Neural cell (in vitro differentiated cells): Measurements from ENCODE around the gene NIPSNAP3A. TPM values are rescaled to one million over a fixed set of nuclear protein-coding genes. Genes with fewer than 3 reads are reported as not detected.
"Not testable (repeated sequence)": the region's sequence is repeated elsewhere in the genome, so short reads cannot be mapped to it uniquely, and the experiment has no call there.

Experiments used
- H2AFZ ChIP-seq: fragments of 200-600, 300-800 bp; sonication (generic), shearing (Covaris generic); 2 replicates; pipeline ENCODE4 v1.6.0; 2014; ENCODE audit warnings: low read depth, mild to moderate bottlenecking, antibody characterized with exemption, low read length, moderate library complexity
- H3F3A ChIP-seq: fragments of 200-600 bp; shearing (Covaris generic); 2 replicates; pipeline ENCODE4 v1.6.1; 2016; ENCODE audit warnings: mild to moderate bottlenecking, moderate library complexity, mixed read lengths, antibody characterized with exemption, low read length; ENCODE audit not compliant: insufficient read depth, poor library complexity, severe bottlenecking
- H3K27ac ChIP-seq: fragments of 200-600, 300-800 bp; sonication (generic), shearing (Covaris generic); 2 replicates; pipeline ENCODE4 v1.5.1; 2014; ENCODE audit warnings: mild to moderate bottlenecking, low read length, moderate library complexity
- H3K27me3 ChIP-seq: fragments of 300-800, 200-600 bp; sonication (generic), shearing (Covaris generic); 2 replicates; pipeline ENCODE4 v1.6.0; 2014; ENCODE audit warnings: mild to moderate bottlenecking, low read depth, low read length, moderate library complexity; ENCODE audit not compliant: insufficient read depth
- H3K36me3 ChIP-seq: fragments of 300-800, 200-600 bp; sonication (generic), shearing (Covaris generic); 2 replicates; pipeline ENCODE4 v1.5.1; 2014; ENCODE audit warnings: mild to moderate bottlenecking, antibody characterized with exemption, low read length, moderate library complexity; ENCODE audit not compliant: insufficient read depth
- H3K4me2 ChIP-seq: fragments of 300-800, 200-600 bp; sonication (generic), shearing (Covaris generic); 2 replicates; pipeline ENCODE4 v1.6.0; 2014; ENCODE audit warnings: mild to moderate bottlenecking, low read length
- H3K4me3 ChIP-seq: fragments of 300-800, 200-600 bp; sonication (generic), shearing (Covaris generic); 2 replicates; pipeline ENCODE4 v1.5.1; 2014; ENCODE audit warnings: mild to moderate bottlenecking, low read length, moderate library complexity
- H3K79me2 ChIP-seq: fragments of 200-600 bp; shearing (Covaris generic); replicated peaks from 2 replicates; pipeline ENCODE4 v1.6.0; 2014; ENCODE audit warnings: mild to moderate bottlenecking, low read length, moderate library complexity; ENCODE audit not compliant: insufficient read depth
- H3K9ac ChIP-seq: fragments of 300-800, 200-600 bp; sonication (generic), shearing (Covaris generic); 2 replicates; pipeline ENCODE4 v1.6.1; 2016; ENCODE audit warnings: mild to moderate bottlenecking, low read length, mixed read lengths
- H3K9me2 ChIP-seq: fragments of 200-600 bp; shearing (Covaris generic); 2 replicates; pipeline ENCODE4 v1.6.1; 2016; ENCODE audit warnings: mild to moderate bottlenecking, low read length, mixed read lengths; ENCODE audit not compliant: insufficient read depth
- H3K9me3 ChIP-seq: fragments of 200-600, 300-800 bp; sonication (generic), shearing (Covaris generic); 2 replicates; pipeline ENCODE4 v1.6.1; 2016; ENCODE audit warnings: mild to moderate bottlenecking, mixed run types, low read length, moderate library complexity, mixed read lengths
- H4K20me1 ChIP-seq: fragments of 200-600 bp; shearing (Covaris generic); 2 replicates; pipeline ENCODE4 v1.6.1; 2016; ENCODE audit warnings: mild to moderate bottlenecking, mixed run types; ENCODE audit not compliant: insufficient read depth
- EP300 ChIP-seq: fragments of 450-650 bp; conservative IDR thresholded peaks from 2 replicates; pipeline ENCODE4 v1.6.1; 2014; ENCODE audit warnings: antibody characterized with exemption, mild to moderate bottlenecking, moderate library complexity; ENCODE audit not compliant: poor library complexity, severe bottlenecking
- EZH2 ChIP-seq: fragments of 200-600, 300-800 bp; shearing (Covaris generic), sonication (generic); IDR thresholded peaks from 2 replicates; pipeline ENCODE4 v1.6.1; 2014; ENCODE audit warnings: antibody characterized with exemption, low read length, borderline replicate concordance, mild to moderate bottlenecking; ENCODE audit not compliant: insufficient read depth, poor library complexity, severe bottlenecking
- MXI1 ChIP-seq: fragments of 450-650 bp; conservative IDR thresholded peaks from 2 replicates; pipeline ENCODE4 v1.6.1; 2014; ENCODE audit warnings: antibody characterized with exemption, mild to moderate bottlenecking; ENCODE audit not compliant: poor library complexity, severe bottlenecking
- POLR2AphosphoS5 ChIP-seq: IDR thresholded peaks from 2 replicates; pipeline ENCODE4 v1.6.1; 2012
- RAD21 ChIP-seq: fragments of 450-650 bp; conservative IDR thresholded peaks from 2 replicates; pipeline ENCODE4 v1.6.1; 2014; ENCODE audit warnings: antibody characterized with exemption, mild to moderate bottlenecking, moderate library complexity
- SMC3 ChIP-seq: fragments of 450-650 bp; conservative IDR thresholded peaks from 2 replicates; pipeline ENCODE4 v1.6.1; 2014; ENCODE audit warnings: antibody characterized with exemption, mild to moderate bottlenecking, moderate library complexity; ENCODE audit not compliant: poor library complexity
- TAF1 ChIP-seq: IDR thresholded peaks from 2 replicates; pipeline ENCODE4 v1.6.1; 2012; ENCODE audit warnings: low read depth
- polyA plus RNA-seq: library from polyadenylated mRNA; depleted of rRNA; stranded (reverse); fragments of >200 nt; gene quantifications from 2 replicates; pipeline ENCODE4 v1.2.3, GENCODE V29; 2014
- TF ChIP-seq, protein P1 (sequence below): IDR thresholded peaks from 2 replicates; pipeline ENCODE4 v1.6.1; 2012; ENCODE audit warnings: borderline replicate concordance
- TF ChIP-seq, protein P2 (sequence below): fragments of 450-650 bp; IDR thresholded peaks from 2 replicates; pipeline ENCODE4 v1.5.1; 2014; ENCODE audit warnings: antibody characterized with exemption, mild to moderate bottlenecking, moderate library complexity; ENCODE audit not compliant: poor library complexity, severe bottlenecking

NIPSNAP3A gene
- polyA plus RNA-seq, 1 donor from 2014 or later: 51.9 TPM

DNA sequence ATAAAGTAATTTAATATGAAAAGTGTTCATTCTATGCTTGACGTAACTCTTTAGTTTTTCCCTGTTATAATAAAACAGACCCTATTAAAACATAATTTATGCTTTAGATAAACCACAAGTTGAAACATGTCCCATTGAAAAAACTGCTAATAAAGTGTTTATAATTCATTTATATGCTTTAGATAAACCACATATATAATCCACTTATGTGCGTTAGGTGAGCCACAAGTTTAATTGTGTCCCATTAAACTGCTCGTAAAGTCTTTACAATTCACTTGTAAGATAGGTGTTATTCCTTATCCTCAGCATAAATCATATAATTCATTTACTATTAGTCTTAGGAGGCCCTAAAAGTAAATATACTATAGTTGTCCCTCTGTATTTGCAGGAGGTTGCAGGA is 20.0 kb downstream of the NIPSNAP3A start (continued):
- TF ChIP-seq, protein P1, sequence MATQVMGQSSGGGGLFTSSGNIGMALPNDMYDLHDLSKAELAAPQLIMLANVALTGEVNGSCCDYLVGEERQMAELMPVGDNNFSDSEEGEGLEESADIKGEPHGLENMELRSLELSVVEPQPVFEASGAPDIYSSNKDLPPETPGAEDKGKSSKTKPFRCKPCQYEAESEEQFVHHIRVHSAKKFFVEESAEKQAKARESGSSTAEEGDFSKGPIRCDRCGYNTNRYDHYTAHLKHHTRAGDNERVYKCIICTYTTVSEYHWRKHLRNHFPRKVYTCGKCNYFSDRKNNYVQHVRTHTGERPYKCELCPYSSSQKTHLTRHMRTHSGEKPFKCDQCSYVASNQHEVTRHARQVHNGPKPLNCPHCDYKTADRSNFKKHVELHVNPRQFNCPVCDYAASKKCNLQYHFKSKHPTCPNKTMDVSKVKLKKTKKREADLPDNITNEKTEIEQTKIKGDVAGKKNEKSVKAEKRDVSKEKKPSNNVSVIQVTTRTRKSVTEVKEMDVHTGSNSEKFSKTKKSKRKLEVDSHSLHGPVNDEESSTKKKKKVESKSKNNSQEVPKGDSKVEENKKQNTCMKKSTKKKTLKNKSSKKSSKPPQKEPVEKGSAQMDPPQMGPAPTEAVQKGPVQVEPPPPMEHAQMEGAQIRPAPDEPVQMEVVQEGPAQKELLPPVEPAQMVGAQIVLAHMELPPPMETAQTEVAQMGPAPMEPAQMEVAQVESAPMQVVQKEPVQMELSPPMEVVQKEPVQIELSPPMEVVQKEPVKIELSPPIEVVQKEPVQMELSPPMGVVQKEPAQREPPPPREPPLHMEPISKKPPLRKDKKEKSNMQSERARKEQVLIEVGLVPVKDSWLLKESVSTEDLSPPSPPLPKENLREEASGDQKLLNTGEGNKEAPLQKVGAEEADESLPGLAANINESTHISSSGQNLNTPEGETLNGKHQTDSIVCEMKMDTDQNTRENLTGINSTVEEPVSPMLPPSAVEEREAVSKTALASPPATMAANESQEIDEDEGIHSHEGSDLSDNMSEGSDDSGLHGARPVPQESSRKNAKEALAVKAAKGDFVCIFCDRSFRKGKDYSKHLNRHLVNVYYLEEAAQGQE: no peak

DNA sequence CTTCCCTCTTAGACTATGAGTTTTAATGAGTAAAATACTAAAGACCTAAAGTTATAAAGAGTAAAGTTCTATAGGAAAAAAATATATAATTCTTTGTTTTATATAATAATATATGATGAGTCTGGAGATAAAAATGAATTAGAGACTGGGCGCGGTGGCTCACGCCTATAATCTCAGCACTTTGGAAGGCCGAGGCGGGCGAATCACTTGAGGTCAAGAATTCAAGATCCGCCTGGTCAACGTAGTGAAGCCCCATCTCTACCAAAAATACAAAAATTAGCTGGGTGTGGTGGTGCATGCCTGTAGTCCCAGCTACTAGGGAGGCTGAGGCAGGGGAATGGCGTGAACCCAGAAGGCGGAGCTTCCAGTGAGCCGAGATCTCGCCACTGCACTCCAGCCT is 21.5 kb downstream of the NIPSNAP3A start:
- not testable (repeated sequence) for H2AFZ ChIP-seq, H3K9ac ChIP-seq, H3K27me3 ChIP-seq, H3K79me2 ChIP-seq, H3F3A ChIP-seq, H3K9me2 ChIP-seq, H3K36me3 ChIP-seq, H3K4me2 ChIP-seq, H4K20me1 ChIP-seq, H3K27ac ChIP-seq, H3K9me3 ChIP-seq, H3K4me3 ChIP-seq

DNA sequence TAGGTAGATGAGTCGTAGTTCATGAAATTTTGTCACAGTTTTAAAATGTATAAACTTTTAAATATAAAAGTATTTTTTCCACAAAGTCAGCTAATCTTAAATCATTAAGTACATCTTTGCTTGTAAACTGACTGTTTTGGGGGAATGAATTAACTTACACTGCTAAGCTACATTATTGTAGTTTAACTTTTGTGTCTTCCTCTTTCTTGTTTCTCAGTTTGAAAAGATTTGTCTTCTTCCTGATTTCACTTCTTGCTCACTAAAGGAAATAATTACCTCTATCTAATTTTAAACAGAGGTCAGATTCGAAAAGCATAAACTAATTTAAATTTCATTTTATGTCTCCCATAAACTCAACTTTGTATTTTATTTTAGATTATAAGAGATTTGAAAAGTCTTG is 22.2 kb downstream of the NIPSNAP3A start:
- Histone ChIP-seq H3K27ac (no peak overlapping the region), H3K27me3 (no peaks in the 10 kb centered on the region), H3K36me3 (no peaks in the 10 kb centered on the region), H2AFZ (no peak overlapping the region), H3K9me3 (no peaks in the 10 kb centered on the region), H3K9ac (no peak overlapping the region), H3K4me3 (no peak overlapping the region), H3K79me2 (no peaks in the 10 kb centered on the region), H3K9me2 (no peaks in the 10 kb centered on the region), H3K4me2 (no peak overlapping the region), H4K20me1 (no peaks in the 10 kb centered on the region), H3F3A (no peaks in the 10 kb centered on the region)
- TF ChIP-seq, protein P1: no peak
- TF ChIP-seq SMC3: no peak
- TF ChIP-seq RAD21: no peak
- no peak for TF ChIP-seq TAF1
- no peak for TF ChIP-seq MXI1
- TF ChIP-seq EP300: no peak
- TF ChIP-seq, protein P2, sequence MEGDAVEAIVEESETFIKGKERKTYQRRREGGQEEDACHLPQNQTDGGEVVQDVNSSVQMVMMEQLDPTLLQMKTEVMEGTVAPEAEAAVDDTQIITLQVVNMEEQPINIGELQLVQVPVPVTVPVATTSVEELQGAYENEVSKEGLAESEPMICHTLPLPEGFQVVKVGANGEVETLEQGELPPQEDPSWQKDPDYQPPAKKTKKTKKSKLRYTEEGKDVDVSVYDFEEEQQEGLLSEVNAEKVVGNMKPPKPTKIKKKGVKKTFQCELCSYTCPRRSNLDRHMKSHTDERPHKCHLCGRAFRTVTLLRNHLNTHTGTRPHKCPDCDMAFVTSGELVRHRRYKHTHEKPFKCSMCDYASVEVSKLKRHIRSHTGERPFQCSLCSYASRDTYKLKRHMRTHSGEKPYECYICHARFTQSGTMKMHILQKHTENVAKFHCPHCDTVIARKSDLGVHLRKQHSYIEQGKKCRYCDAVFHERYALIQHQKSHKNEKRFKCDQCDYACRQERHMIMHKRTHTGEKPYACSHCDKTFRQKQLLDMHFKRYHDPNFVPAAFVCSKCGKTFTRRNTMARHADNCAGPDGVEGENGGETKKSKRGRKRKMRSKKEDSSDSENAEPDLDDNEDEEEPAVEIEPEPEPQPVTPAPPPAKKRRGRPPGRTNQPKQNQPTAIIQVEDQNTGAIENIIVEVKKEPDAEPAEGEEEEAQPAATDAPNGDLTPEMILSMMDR: no peak
- no peak for TF ChIP-seq POLR2AphosphoS5
- no peak for TF ChIP-seq EZH2
